Neutrophil (primary cell): ENCODE measurements around the gene CLK1.

ENCODE experiments used
- H3K27ac ChIP-seq: fragments of 200-600 bp; sonication (generic); 2 replicates; pipeline ENCODE4 v1.5.1; 2016; ENCODE audit warnings: mild to moderate bottlenecking, moderate library complexity
- H3K27me3 ChIP-seq: fragments of 200-600 bp; sonication (generic); 2 replicates; pipeline ENCODE4 v1.6.0; 2016; ENCODE audit warnings: mild to moderate bottlenecking
- H3K36me3 ChIP-seq: fragments of 200-600 bp; sonication (generic); 2 replicates; pipeline ENCODE4 v1.5.1; 2017
- H3K4me1 ChIP-seq, 2 experiments: fragments of 200-600 bp in 1 of 2; sonication (generic) in 1 of 2; 1 replicate in 1 of 2; 2 replicates in 1 of 2; pipeline versions ENCODE4 v1.5.1 to v1.6.1; 2013 to 2016; ENCODE audit warnings: low read depth in 1 of 2, low read length in 1 of 2, mild to moderate bottlenecking in 1 of 2, moderate library complexity in 1 of 2; ENCODE audit not compliant: control insufficient read depth in 1 of 2, insufficient read depth in 1 of 2
- H3K4me3 ChIP-seq, 2 experiments: fragments of 200-600 bp in 1 of 2; sonication (generic) in 1 of 2; 1 replicate in 1 of 2; 2 replicates in 1 of 2; pipeline ENCODE4 v1.5.1; 2013 to 2016; ENCODE audit warnings: low read depth in 1 of 2, low read length in 1 of 2, mild to moderate bottlenecking in 1 of 2, moderate library complexity in 1 of 2
- H3K9me3 ChIP-seq: fragments of 200-600 bp; sonication (generic); 2 replicates; pipeline ENCODE4 v1.5.1; 2016
- CTCF ChIP-seq: fragments of 200-600 bp; sonication (generic); IDR thresholded peaks from 2 replicates; pipeline ENCODE4 v1.5.1; 2016; ENCODE audit warnings: antibody characterized with exemption

The CLK1 gene

GRCh38 chr2:200861617-200862155 lies 2.8 kb downstream of the CLK1 start:
- H3K27me3 ChIP-seq = no peaks in the 10 kb centered on the region
- H3K27ac ChIP-seq = peak overlapping the region; percentile 99
- H3K4me3 ChIP-seq = peak overlapping the region; percentile 87 to 92
- H3K4me1 ChIP-seq = peaks cover 51 to 59% of the 10 kb centered on the region in 2 experiments
- no peak for TF ChIP-seq CTCF
- H3K9me3 ChIP-seq = no peaks in the 10 kb centered on the region
- H3K36me3 ChIP-seq = peaks cover 48% of the 10 kb centered on the region

- TF ChIP-seq CTCF = no peak
These were observed 4.2 kb downstream of the CLK1 start for GRCh38 chr2:200860092-200860795.

GRCh38 chr2:200856806-200857205 lies 7.7 kb downstream of the CLK1 start:
- Histone ChIP-seq H3K27ac (peak overlapping the region; percentile 26), H3K4me3 (no peak overlapping the region), H3K27me3 (no peaks in the 10 kb centered on the region)

More at GRCh38 chr2:200860092-200860795, 4.2 kb downstream of the CLK1 start:
- H3K27me3 ChIP-seq = no peaks in the 10 kb centered on the region
- H3K9me3 ChIP-seq = no peaks in the 10 kb centered on the region
- H3K27ac ChIP-seq = peak overlapping the region; percentile 99
- H3K4me1 ChIP-seq = peaks cover 37 to 45% of the 10 kb centered on the region in 2 experiments
- peak overlapping the region in 1 of 2 experiments; percentile 92 for H3K4me3 ChIP-seq
- peaks cover 63% of the 10 kb centered on the region for H3K36me3 ChIP-seq

GRCh38 chr2:200852605-200853004 lies 11.9 kb downstream of the CLK1 start:
- Histone ChIP-seq H3K4me3 (no peak overlapping the region), H3K4me1 (no peaks in the 10 kb centered on the region), H3K27me3 (no peaks in the 10 kb centered on the region), H3K9me3 (no peaks in the 10 kb centered on the region), H3K27ac (no peak overlapping the region), H3K36me3 (peaks cover 76% of the 10 kb centered on the region)
- no peak for TF ChIP-seq CTCF

More at GRCh38 chr2:200856806-200857205, 7.7 kb downstream of the CLK1 start:
- TF ChIP-seq CTCF = no peak
- peaks cover 26 to 27% of the 10 kb centered on the region in 2 experiments for H3K4me1 ChIP-seq
- H3K36me3 ChIP-seq = peaks cover 97% of the 10 kb centered on the region
- no peaks in the 10 kb centered on the region for H3K9me3 ChIP-seq

GRCh38 chr2:200851398-200852248 lies 12.8 kb downstream of the CLK1 start:
- no peak for TF ChIP-seq CTCF
- no peak overlapping the region for H3K4me3 ChIP-seq
- H3K36me3 ChIP-seq = peaks cover 66% of the 10 kb centered on the region
- no peaks in the 10 kb centered on the region for H3K27me3 ChIP-seq
- H3K9me3 ChIP-seq = no peaks in the 10 kb centered on the region
- no peaks in the 10 kb centered on the region for H3K4me1 ChIP-seq
- H3K27ac ChIP-seq = peak overlapping the region; percentile 30
